AG09319 (cell line): ENCODE results near the gene TRIP13.

ENCODE experiments used
- DNase-seq: peaks from one replicate; pipeline ENCODE4 v3.0.0-alpha.2; 2010; ENCODE audit warnings: low read depth; ENCODE audit errors: extremely low read depth
- TF ChIP-seq, protein P1 (sequence below): IDR thresholded peaks from 2 replicates; pipeline ENCODE4 v1.5.1; 2011; ENCODE audit warnings: low read depth, mild to moderate bottlenecking, inconsistent platforms, low read length, moderate library complexity

Gene TRIP13

DNA sequence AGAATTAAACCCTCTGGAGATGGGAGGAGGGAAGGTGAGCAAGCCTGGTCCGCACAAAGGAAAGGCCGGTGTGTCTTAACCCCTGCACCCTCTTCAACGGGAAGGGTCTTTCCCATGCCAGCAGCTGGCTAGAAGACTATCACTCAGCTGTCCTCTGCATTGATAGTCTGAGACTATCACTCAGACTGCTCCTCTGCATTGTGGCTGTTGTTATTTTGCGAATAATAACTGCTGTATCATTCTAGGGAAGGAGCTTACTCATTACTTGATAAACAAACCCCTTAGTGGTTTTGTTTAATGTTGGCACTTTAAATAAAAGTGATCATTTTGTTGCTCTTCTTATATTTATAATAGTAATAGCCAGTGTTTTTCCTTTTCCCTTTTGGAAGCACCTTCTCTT, 8.1 kb downstream of the TRIP13 start:
- TF ChIP-seq, protein P1, sequence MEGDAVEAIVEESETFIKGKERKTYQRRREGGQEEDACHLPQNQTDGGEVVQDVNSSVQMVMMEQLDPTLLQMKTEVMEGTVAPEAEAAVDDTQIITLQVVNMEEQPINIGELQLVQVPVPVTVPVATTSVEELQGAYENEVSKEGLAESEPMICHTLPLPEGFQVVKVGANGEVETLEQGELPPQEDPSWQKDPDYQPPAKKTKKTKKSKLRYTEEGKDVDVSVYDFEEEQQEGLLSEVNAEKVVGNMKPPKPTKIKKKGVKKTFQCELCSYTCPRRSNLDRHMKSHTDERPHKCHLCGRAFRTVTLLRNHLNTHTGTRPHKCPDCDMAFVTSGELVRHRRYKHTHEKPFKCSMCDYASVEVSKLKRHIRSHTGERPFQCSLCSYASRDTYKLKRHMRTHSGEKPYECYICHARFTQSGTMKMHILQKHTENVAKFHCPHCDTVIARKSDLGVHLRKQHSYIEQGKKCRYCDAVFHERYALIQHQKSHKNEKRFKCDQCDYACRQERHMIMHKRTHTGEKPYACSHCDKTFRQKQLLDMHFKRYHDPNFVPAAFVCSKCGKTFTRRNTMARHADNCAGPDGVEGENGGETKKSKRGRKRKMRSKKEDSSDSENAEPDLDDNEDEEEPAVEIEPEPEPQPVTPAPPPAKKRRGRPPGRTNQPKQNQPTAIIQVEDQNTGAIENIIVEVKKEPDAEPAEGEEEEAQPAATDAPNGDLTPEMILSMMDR = no peak
- DNase-seq = no peak

DNA sequence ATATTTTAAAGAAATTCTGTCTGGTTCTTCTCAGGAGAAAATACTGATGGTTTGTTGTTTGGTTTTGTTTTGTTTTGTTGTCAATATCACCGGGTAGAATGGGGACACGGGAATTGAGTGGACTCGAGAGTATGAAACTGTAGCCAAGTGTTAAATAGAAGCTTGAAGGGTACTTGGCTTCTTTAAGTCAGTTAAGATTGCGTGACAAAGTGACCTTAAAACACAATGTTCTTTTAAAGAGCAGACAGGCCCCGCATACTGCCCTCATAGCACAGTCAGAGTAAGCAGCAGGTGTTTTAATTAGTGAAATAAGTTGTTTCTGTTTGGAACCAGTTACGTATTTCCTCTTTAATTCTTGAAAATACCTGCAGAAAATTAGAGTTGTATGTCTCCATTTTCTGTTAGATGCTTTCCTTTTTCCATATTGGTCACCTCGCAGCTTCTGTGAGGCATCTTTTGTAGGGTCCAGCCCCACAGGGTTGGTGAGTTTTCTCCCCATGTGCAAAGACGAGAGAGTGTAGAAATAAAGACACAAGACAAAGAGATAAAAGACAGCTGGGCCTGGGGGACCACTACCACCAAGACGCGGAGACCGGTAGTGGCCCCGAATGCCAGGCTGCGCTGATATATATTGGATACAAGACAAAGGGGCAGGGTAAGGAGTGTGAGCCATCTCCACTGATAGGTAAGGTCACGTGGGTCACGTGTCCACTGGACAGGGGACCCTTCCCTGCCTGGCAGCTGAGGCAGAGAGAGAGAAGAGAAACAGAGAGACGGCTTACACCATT, 9.6 kb downstream of the TRIP13 start:
- DNase-seq = no peak
- TF ChIP-seq, protein P1 = no peak

DNA sequence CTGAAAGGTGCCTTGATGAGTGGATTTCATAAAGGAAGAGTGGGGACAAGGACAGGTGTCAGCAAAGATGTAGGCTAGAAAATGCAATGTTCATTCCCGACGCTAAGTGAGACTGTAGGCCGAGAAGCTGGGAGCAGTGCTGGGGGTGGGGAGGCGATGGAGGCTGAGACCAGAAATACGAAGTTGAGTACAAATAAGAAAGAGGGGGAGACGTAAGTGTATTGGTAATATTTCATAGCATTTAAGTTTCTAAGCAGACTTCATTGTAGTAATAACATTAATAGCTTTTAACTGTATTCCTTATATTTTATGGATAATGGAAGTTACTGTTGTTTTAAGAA, 11.0 kb downstream of the TRIP13 start:
- TF ChIP-seq, protein P1 = no peak

DNA sequence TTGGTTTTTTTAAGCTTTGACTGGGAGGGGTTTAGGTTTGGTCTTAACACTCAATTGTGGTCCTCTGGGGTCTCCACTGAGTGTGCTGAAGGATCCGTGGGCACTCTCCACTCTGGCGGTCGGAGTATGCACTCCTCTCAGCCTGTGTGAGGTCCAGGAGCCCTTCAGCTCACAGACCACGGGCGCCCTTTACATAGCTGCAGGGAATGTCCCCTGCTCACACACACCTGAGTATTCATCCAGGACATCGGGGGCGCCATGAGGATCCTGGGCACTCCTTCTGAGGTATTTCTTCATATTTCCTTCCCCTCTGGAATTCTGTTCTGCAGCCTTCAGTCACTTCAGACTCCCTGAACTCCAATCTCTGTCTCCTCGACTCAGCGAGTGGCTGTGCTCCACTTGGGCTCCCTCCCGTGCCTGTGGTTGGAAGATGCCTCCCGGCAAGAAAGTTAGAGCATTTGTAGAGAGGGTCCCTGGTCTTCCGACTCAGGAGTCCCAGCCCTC, 12.5 kb downstream of the TRIP13 start:
- TF ChIP-seq, protein P1 = no peak
- DNase-seq = no peak

More for the DNA sequence above, 11.0 kb downstream of the TRIP13 start:
- no peak for DNase-seq

DNA sequence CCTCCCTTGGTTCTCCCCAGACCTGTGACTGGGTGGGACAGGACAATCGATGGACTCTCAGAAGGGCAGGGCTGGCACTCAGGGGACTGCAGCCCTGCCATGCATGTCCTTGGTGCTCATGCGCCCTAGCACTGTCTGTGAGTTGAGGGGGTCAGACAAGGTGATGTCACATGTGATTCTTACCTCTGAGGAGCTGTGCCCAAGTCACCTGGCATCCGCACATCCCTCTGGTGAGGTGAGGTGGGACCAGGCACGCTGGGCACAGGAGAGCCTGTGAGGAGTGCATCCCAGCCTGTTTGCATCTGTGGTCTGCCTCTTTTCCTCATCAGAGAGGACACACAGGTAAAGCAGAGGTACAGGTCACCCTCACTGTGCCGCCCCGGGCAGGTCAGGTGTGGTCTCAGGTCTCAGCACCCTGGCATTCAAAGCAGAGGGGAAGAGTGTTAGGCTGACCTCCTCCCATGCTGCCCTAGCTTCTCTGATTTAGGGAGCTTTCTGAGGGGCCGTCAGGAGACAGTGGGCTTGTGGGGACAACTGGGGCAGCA, 14.8 kb downstream of the TRIP13 start:
- DNase-seq = no peak

DNA sequence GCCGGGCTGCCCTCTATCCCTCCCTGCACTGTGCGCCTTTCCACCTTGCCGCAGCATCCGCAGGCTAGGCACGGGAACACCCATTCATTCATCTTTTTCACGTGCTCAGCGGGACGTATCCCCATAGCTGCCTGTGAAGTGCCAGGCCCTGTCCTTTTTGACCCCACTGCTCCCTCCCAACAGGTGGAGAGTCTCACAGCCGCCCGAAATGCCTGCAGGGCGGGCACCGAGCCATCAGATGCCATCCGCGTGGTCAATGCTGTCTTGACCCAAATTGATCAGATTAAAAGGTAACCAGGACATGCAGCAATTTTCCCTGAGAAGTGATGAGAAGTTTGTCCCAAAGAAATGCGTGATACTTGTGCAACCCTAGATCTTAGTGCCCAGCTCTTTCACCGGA, 15.5 kb downstream of the TRIP13 start:
- TF ChIP-seq, protein P1 = no peak
- DNase-seq = no peak

More for the DNA sequence above, 14.8 kb downstream of the TRIP13 start:
- TF ChIP-seq, protein P1 = no peak

DNA sequence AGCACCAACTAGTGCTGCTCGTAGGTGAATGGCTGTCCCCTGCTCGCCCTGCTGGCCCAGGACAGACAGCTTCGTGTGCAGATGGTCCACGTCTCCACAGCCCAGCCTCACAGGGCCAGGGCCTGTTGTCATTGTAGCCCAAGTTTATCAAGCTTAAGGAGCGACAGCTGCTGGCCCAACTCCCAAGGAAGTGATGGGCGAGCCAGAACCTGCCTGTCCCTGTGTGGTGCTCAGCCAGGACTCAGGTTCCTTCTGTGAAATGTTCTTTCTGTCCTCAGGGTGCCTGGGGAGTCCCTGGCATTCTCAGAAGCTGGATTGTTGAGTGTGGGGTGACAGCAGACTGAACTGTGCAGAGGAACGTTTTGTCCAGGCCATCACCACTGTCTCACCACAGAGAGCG, 16.4 kb downstream of the TRIP13 start:
- no peak for DNase-seq
- TF ChIP-seq, protein P1 = no peak
